HepG2 (cell line): ENCODE results near the gene CLRN3.

Experiments used
- CEBPB ChIP-seq: IDR thresholded peaks from 2 replicates; pipeline ENCODE4 v1.6.1; 2011; ENCODE audit warnings: low read depth, low read length, improper control_type of control experiment, borderline replicate concordance
- FOXJ3 ChIP-seq: sonication (generic); formaldehyde crosslinking; IDR thresholded peaks from 2 replicates; pipeline ENCODE4 v1.4.0; 2020; ENCODE audit warnings: missing genetic modification reagents, mild to moderate bottlenecking, borderline replicate concordance
- GPN1 ChIP-seq: sonication (generic); formaldehyde crosslinking; IDR thresholded peaks from 2 replicates; pipeline ENCODE4 v1.5.1; 2020; ENCODE audit warnings: missing genetic modification reagents, borderline replicate concordance
- HDAC1 ChIP-seq: sonication (generic); formaldehyde crosslinking; IDR thresholded peaks from 2 replicates; pipeline ENCODE4 v1.5.1; 2020; ENCODE audit warnings: mild to moderate bottlenecking, missing genetic modification reagents
- NR3C1 ChIP-seq: sonication (generic); formaldehyde crosslinking; IDR thresholded peaks from 2 replicates; pipeline ENCODE4 v1.4.0; 2020; ENCODE audit warnings: missing genetic modification reagents
- PCBP1 ChIP-seq: fragments of 200-400 bp; formaldehyde crosslinking; IDR thresholded peaks from 2 replicates; pipeline ENCODE4 v1.6.1; 2017; ENCODE audit warnings: mild to moderate bottlenecking, low read depth, low read length, borderline replicate concordance
- PCBP2 ChIP-seq: fragments of 200-400 bp; formaldehyde crosslinking; optimal IDR thresholded peaks from 2 replicates; pipeline ENCODE3; 2018; ENCODE audit warnings: low read length, low read depth; ENCODE audit not compliant: poor library complexity, severe bottlenecking
- SMAD1 ChIP-seq: sonication (generic); formaldehyde crosslinking; IDR thresholded peaks from 2 replicates; pipeline ENCODE4 v1.4.0; 2020; ENCODE audit warnings: missing genetic modification reagents, low read depth, mild to moderate bottlenecking, borderline replicate concordance
- TAF1 ChIP-seq: sonication (generic); formaldehyde crosslinking; IDR thresholded peaks from 2 replicates; pipeline ENCODE4 v1.4.0; 2020; ENCODE audit warnings: missing genetic modification reagents
- TBP ChIP-seq: sonication (generic); formaldehyde crosslinking; IDR thresholded peaks from 2 replicates; pipeline ENCODE4 v1.5.0; 2020; ENCODE audit warnings: missing genetic modification reagents
- ZNF263 ChIP-seq: sonication (generic); formaldehyde crosslinking; IDR thresholded peaks from 2 replicates; pipeline ENCODE4 v1.4.0; 2020; ENCODE audit warnings: missing genetic modification reagents
- TF ChIP-seq, protein P1 (sequence below): IDR thresholded peaks from 2 replicates; pipeline ENCODE4 v1.6.1; 2018; ENCODE audit warnings: missing genetic modification reagents
- TF ChIP-seq, protein P2 (sequence below): sonication (generic); formaldehyde crosslinking; IDR thresholded peaks from 2 replicates; pipeline ENCODE4 v1.5.0; 2020; ENCODE audit warnings: mild to moderate bottlenecking, missing genetic modification reagents, moderate library complexity
- TF ChIP-seq, protein P3 (sequence below): sonication (generic); formaldehyde crosslinking; conservative IDR thresholded peaks from 2 replicates; pipeline ENCODE4 v1.4.0; 2020; ENCODE audit warnings: missing genetic modification reagents

DNA sequence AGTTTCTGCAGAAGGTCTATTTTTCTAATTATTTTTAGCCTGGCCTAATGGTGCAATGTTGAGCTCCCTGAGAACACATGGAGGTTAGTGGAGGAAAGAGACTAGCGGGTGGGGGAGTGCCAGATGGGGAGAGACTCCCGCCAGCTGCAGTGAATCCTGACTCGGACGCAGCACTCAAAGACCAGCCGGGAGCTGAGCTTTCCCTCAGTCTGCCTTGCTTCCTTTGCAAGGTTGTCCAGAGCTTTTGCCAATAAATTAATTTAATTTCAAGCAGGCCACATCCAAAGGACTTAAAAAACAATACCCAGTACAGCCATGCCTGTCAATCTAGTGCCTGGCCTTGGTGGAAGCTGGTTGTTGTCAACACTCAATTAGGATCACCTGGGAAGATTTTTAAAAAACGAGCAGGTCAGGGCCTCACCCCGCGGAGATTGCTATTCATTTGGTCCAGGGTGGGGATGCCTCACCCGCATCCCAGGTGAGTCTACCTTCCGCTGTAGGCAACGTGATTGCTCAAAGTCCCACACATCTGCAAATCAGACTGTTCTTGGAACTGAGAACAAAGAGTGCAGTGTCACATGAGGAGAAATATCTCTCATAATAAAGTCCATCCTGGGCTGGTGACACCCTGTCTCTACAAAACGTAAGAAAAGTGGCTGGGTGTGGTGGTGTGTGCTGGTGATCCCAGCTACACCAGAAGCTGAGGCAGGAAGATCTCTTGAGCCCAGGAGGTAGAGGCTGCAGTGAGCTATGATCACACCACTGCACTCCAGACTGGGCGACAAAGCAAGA is 4.0 kb downstream of the CLRN3 start:
- TF ChIP-seq PCBP1 (no peak), PCBP2 (no peak), NR3C1 (CRISPR knock-in tag) (no peak), GPN1 (CRISPR knock-in tag) (no peak), ZNF263 (CRISPR knock-in tag) (no peak), TBP (CRISPR knock-in tag) (no peak), CEBPB (no peak), SMAD1 (CRISPR knock-in tag) (no peak), FOXJ3 (CRISPR knock-in tag) (no peak), TAF1 (no peak), HDAC1 (CRISPR knock-in tag) (no peak)
- TF ChIP-seq, protein P1, sequence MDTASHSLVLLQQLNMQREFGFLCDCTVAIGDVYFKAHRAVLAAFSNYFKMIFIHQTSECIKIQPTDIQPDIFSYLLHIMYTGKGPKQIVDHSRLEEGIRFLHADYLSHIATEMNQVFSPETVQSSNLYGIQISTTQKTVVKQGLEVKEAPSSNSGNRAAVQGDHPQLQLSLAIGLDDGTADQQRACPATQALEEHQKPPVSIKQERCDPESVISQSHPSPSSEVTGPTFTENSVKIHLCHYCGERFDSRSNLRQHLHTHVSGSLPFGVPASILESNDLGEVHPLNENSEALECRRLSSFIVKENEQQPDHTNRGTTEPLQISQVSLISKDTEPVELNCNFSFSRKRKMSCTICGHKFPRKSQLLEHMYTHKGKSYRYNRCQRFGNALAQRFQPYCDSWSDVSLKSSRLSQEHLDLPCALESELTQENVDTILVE, result no peak
- TF ChIP-seq, protein P2, sequence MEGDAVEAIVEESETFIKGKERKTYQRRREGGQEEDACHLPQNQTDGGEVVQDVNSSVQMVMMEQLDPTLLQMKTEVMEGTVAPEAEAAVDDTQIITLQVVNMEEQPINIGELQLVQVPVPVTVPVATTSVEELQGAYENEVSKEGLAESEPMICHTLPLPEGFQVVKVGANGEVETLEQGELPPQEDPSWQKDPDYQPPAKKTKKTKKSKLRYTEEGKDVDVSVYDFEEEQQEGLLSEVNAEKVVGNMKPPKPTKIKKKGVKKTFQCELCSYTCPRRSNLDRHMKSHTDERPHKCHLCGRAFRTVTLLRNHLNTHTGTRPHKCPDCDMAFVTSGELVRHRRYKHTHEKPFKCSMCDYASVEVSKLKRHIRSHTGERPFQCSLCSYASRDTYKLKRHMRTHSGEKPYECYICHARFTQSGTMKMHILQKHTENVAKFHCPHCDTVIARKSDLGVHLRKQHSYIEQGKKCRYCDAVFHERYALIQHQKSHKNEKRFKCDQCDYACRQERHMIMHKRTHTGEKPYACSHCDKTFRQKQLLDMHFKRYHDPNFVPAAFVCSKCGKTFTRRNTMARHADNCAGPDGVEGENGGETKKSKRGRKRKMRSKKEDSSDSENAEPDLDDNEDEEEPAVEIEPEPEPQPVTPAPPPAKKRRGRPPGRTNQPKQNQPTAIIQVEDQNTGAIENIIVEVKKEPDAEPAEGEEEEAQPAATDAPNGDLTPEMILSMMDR (CRISPR knock-in tag), result no peak
- TF ChIP-seq, protein P3, sequence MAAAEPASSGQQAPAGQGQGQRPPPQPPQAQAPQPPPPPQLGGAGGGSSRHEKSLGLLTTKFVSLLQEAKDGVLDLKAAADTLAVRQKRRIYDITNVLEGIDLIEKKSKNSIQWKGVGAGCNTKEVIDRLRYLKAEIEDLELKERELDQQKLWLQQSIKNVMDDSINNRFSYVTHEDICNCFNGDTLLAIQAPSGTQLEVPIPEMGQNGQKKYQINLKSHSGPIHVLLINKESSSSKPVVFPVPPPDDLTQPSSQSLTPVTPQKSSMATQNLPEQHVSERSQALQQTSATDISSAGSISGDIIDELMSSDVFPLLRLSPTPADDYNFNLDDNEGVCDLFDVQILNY (CRISPR knock-in tag), result no peak
